H9 (cell line): ENCODE results near the gene FAM13C. TPM values are rescaled to one million over a fixed set of nuclear protein-coding genes. Genes with fewer than 3 reads are reported as not detected.

Experiments used
- DNase-seq: peaks from one replicate; pipeline ENCODE4 v3.0.0-alpha.2; 2017
- H2AFZ ChIP-seq: one replicate; pipeline ENCODE4 v1.6.1; 2013; ENCODE audit warnings: mild to moderate bottlenecking, low read length, control low read depth, moderate library complexity
- H2AK5ac ChIP-seq: 2 replicates; pipeline ENCODE4 v1.6.1; 2013; ENCODE audit warnings: low read length, control low read depth, mixed read lengths; ENCODE audit not compliant: insufficient read length
- H2BK120ac ChIP-seq: one replicate; pipeline ENCODE4 v1.6.1; 2013; ENCODE audit warnings: low read depth, mild to moderate bottlenecking, low read length, control low read depth, inconsistent platforms; ENCODE audit not compliant: poor library complexity, severe bottlenecking
- H2BK12ac ChIP-seq: 2 replicates; pipeline ENCODE4 v1.6.1; 2013; ENCODE audit warnings: low read length, control low read depth, mixed read lengths, low read depth; ENCODE audit not compliant: insufficient read length
- H2BK15ac ChIP-seq: 2 replicates; pipeline ENCODE4 v1.6.1; 2013; ENCODE audit warnings: low read depth, low read length, control low read depth
- H2BK20ac ChIP-seq: one replicate; pipeline ENCODE4 v1.6.1; 2013; ENCODE audit warnings: low read depth, mild to moderate bottlenecking, low read length, control low read depth, inconsistent platforms; ENCODE audit not compliant: poor library complexity, severe bottlenecking
- H2BK5ac ChIP-seq: 2 replicates; pipeline ENCODE4 v1.6.1; 2013; ENCODE audit warnings: low read length, control low read depth, mixed read lengths; ENCODE audit not compliant: insufficient read length
- H3K14ac ChIP-seq: 2 replicates; pipeline ENCODE4 v1.6.1; 2013; ENCODE audit warnings: low read length, control low read depth; ENCODE audit not compliant: insufficient read depth
- H3K18ac ChIP-seq: 2 replicates; pipeline ENCODE4 v1.6.1; 2013; ENCODE audit warnings: low read depth, mild to moderate bottlenecking, mixed read lengths, low read length, control low read depth; ENCODE audit not compliant: insufficient read length
- H3K23ac ChIP-seq: 2 replicates; pipeline ENCODE4 v1.6.1; 2013; ENCODE audit warnings: low read length, control low read depth, mixed read lengths, low read depth; ENCODE audit not compliant: insufficient read length
- H3K23me2 ChIP-seq: 2 replicates; pipeline ENCODE4 v1.6.1; 2013; ENCODE audit warnings: low read depth, mild to moderate bottlenecking, mixed read lengths, low read length, control low read depth; ENCODE audit not compliant: insufficient read length, poor library complexity, severe bottlenecking
- H3K27ac ChIP-seq: 2 replicates; pipeline ENCODE4 v1.5.1; 2013; ENCODE audit warnings: low read length, control low read depth, mixed read lengths, low read depth; ENCODE audit not compliant: insufficient read length
- H3K27me3 ChIP-seq: 2 replicates; pipeline ENCODE4 v1.6.1; 2013; ENCODE audit warnings: low read length, control low read depth, inconsistent platforms; ENCODE audit not compliant: insufficient read depth
- H3K4ac ChIP-seq: 2 replicates; pipeline ENCODE4 v1.6.1; 2013; ENCODE audit warnings: low read depth, mild to moderate bottlenecking, control low read depth, inconsistent platforms, low read length, moderate library complexity
- H3K4me1 ChIP-seq: 2 replicates; pipeline ENCODE4 v1.6.1; 2013; ENCODE audit warnings: low read length, control low read depth, inconsistent platforms; ENCODE audit not compliant: insufficient read depth
- H3K4me2 ChIP-seq: 2 replicates; pipeline ENCODE4 v1.6.1; 2013; ENCODE audit warnings: low read length, control low read depth, mixed read lengths; ENCODE audit not compliant: insufficient read length, insufficient read depth
- H3K56ac ChIP-seq: 2 replicates; pipeline ENCODE4 v1.6.1; 2013; ENCODE audit warnings: low read depth, mild to moderate bottlenecking, mixed read lengths, low read length, control low read depth; ENCODE audit not compliant: insufficient read length
- H3K79me1 ChIP-seq: 2 replicates; pipeline ENCODE4 v1.6.1; 2013; ENCODE audit warnings: low read depth, mild to moderate bottlenecking, moderate library complexity, low read length, control low read depth, inconsistent platforms; ENCODE audit not compliant: insufficient read depth, poor library complexity, severe bottlenecking
- H3K79me2 ChIP-seq: 2 replicates; pipeline ENCODE4 v1.6.1; 2013; ENCODE audit warnings: low read length, control low read depth, inconsistent platforms; ENCODE audit not compliant: insufficient read depth
- H3K9ac ChIP-seq: 2 replicates; pipeline ENCODE4 v1.6.1; 2013; ENCODE audit warnings: low read length, control low read depth, mixed read lengths; ENCODE audit not compliant: insufficient read length; ENCODE audit errors: extremely low read depth
- H3K9me3 ChIP-seq: one replicate; pipeline ENCODE4 v1.6.1; 2013; ENCODE audit warnings: low read depth, low read length, inconsistent platforms; ENCODE audit not compliant: control insufficient read depth
- H3T11ph ChIP-seq: one replicate; pipeline ENCODE4 v1.6.1; 2013; ENCODE audit warnings: mild to moderate bottlenecking, low read length, control low read depth, inconsistent platforms
- H4K20me1 ChIP-seq: one replicate; pipeline ENCODE4 v1.6.1; 2013; ENCODE audit not compliant: control insufficient read depth, insufficient read length, insufficient read depth
- H4K5ac ChIP-seq: 2 replicates; pipeline ENCODE4 v1.6.1; 2013; ENCODE audit warnings: low read depth, mild to moderate bottlenecking, mixed read lengths, low read length, control low read depth; ENCODE audit not compliant: insufficient read length
- H4K8ac ChIP-seq: replicated peaks from 2 replicates; pipeline ENCODE4 v1.6.1; 2013; ENCODE audit warnings: low read length, control low read depth, mixed read lengths, low read depth; ENCODE audit not compliant: insufficient read length
- H4K91ac ChIP-seq: 2 replicates; pipeline ENCODE4 v1.6.1; 2013; ENCODE audit warnings: low read depth, mild to moderate bottlenecking, moderate library complexity, mixed read lengths, low read length, control low read depth; ENCODE audit not compliant: insufficient read length
- H3K27ac Mint-ChIP-seq, 3 experiments: 2 replicates in 2 of 3; 3 replicates in 1 of 3; pipeline ENCODE4 v1.8.0; 2020 to 2021; ENCODE audit warnings: mixed read lengths in 3 of 3, mild to moderate bottlenecking in 1 of 3, moderate library complexity in 1 of 3
- H3K27me3 Mint-ChIP-seq: 2 replicates; pipeline ENCODE4 v1.8.0; 2021; ENCODE audit warnings: low read depth, mild to moderate bottlenecking, moderate library complexity, mixed read lengths
- H3K36me3 Mint-ChIP-seq, 3 experiments: 2 replicates in 2 of 3; 3 replicates in 1 of 3; pipeline ENCODE4 v1.8.0; 2020 to 2021; ENCODE audit warnings: low read depth in 3 of 3, mixed read lengths in 3 of 3; ENCODE audit not compliant: insufficient read depth in 1 of 3
- H3K4me1 Mint-ChIP-seq, 2 experiments: 2 replicates each; pipeline ENCODE4 v1.8.0; 2020; ENCODE audit warnings: mixed read lengths in 2 of 2
- H3K4me3 Mint-ChIP-seq, 2 experiments: 2 replicates in 1 of 2; 3 replicates in 1 of 2; pipeline ENCODE4 v1.8.0; 2020 to 2021; ENCODE audit warnings: mild to moderate bottlenecking in 2 of 2, mixed read lengths in 2 of 2, moderate library complexity in 1 of 2
- H3K9me3 Mint-ChIP-seq, 2 experiments: 2 replicates in 1 of 2; 3 replicates in 1 of 2; pipeline ENCODE4 v1.8.0; 2020; ENCODE audit warnings: mild to moderate bottlenecking in 2 of 2, mixed read lengths in 2 of 2, moderate library complexity in 1 of 2
- CTCF ChIP-seq: fragments of 200-600 bp; sonication (generic); conservative IDR thresholded peaks from 3 replicates; pipeline ENCODE4 v1.8.0; 2021; ENCODE audit warnings: antibody characterized with exemption, mild to moderate bottlenecking
- WGBS: extraction: QIAGEN DNeasy Blood & Tissue Kit; methylation state at CpG from one replicate; pipeline ENCODE4 v1.1.7; 2013; ENCODE audit warnings: missing lambda C conversion rate, low lambda C conversion rate, mixed read lengths; ENCODE audit not compliant: insufficient read length; ENCODE audit errors: extremely low coverage; 5-methylcytosine and 5-hydroxymethylcytosine counted together
- total RNA-seq: library from RNA; stranded (reverse); gene quantifications from 2 replicates; pipeline ENCODE4 v1.2.1, GENCODE V29; 2021

The FAM13C gene
- total RNA-seq, 1 experiment from 2014 or later = 0.31 TPM

DNA sequence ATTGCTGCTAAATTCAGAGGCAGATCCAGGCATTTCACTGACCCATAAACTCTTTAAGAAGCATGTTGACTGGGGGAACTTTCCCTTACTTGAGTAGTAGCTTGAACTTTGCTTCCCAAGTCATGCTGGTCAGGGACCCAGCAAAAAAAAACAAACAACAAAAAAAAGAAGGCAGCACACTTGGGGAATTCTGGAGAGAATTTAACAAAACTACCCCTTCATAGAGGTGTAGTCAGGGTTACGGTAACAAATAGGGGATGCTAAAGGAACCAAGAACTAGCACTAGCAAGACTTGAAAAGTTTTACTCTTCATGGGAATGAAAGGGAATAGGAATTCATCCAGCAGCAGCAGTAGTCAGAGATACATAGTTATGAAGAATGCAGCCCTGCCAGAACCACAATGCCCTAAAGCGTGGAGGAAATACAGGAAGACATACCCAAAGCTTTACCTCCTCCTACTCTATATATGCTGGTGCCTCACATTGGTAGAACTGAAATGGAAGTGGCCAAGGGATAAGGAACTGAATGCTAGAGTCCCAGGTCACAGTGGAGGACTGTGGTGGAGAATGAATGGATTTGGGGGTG lies 118.6 kb downstream of the FAM13C start:
- Histone ChIP-seq H3K4me1 (no peaks in the 10 kb centered on the region), H2BK20ac (no peak overlapping the region), H4K20me1 (no peaks in the 10 kb centered on the region), H3K23me2 (no peaks in the 10 kb centered on the region), H3K18ac (no peak overlapping the region), H3K56ac (no peak overlapping the region), H2BK15ac (no peak overlapping the region), H3K79me1 (no peaks in the 10 kb centered on the region), H2AK5ac (no peak overlapping the region), H2BK120ac (no peak overlapping the region), H3K9me3 (no peaks in the 10 kb centered on the region), H3K4ac (no peak overlapping the region), H3T11ph (no peak overlapping the region), H3K27ac (no peak overlapping the region), H4K91ac (no peak overlapping the region), H4K5ac (no peak overlapping the region), H2BK5ac (no peak overlapping the region), H3K14ac (no peak overlapping the region), H3K23ac (no peak overlapping the region), H3K9ac (no peak overlapping the region), H3K79me2 (no peaks in the 10 kb centered on the region), H2AFZ (no peak overlapping the region), H3K27me3 (no peaks in the 10 kb centered on the region), H3K4me2 (no peak overlapping the region), H2BK12ac (no peak overlapping the region), H4K8ac (no peak overlapping the region)
- Mint-ChIP-seq H3K27me3 (no peaks in the 10 kb centered on the region), H3K36me3 (no peaks in the 10 kb centered on the region; a peak in 1 of 7 replicates), H3K4me1 (no peaks in the 10 kb centered on the region), H3K4me3 (no peak overlapping the region), H3K27ac (no peak overlapping the region; a peak in 1 of 7 replicates), H3K9me3 (peaks cover 0 to 3% of the 10 kb centered on the region in 2 experiments; a peak in 1 of 5 replicates)
- no peak for DNase-seq
- TF ChIP-seq CTCF = no peak
- WGBS = no CpG with 5 or more reads among the region's 2 CpGs
